Adipose tissue (tissue), 3 donors: ENCODE data around the gene TCF25. TPM values are rescaled to one million over a fixed set of nuclear protein-coding genes. Genes with fewer than 3 reads are reported as not detected.
"Not testable (repeated sequence)": the region's sequence is repeated elsewhere in the genome, so short reads cannot be mapped to it uniquely, and the experiment has no call there.

Source experiments
- H3K27ac ChIP-seq: one replicate; pipeline ENCODE4 v1.5.1; 2013; ENCODE audit warnings: low read depth, low read length
- WGBS, 3 donors: extraction: QIAGEN DNeasy Blood & Tissue Kit; methylation state at CpG; one replicate each; pipeline ENCODE4 v1.1.7; 2013; 5-methylcytosine and 5-hydroxymethylcytosine counted together
- polyA plus RNA-seq, 3 donors: library from polyadenylated mRNA; stranded (reverse); fragments of 200-250 nt; gene quantifications; one replicate each; pipeline ENCODE4 v1.2.3, GENCODE V29; 2013
- donor health status: healthy with polysubstance abuse.
- donor health status: Bipolar disorder and iron deficiency.
- donor health status: healthy.

TCF25 gene
- polyA plus RNA-seq, 3 donors = 88.9 to 122 (median 99.0) TPM

- H3K27ac ChIP-seq = no peak overlapping the region
- 92 to 97% (median 95%) methylated on average over 26 to 27 of the region's 27 CpGs for WGBS, 3 donors
Observed at GRCh38 chr16:89910717-89911354, 37.4 kb downstream of the TCF25 start.

GRCh38 chr16:89911375-89911774 is 38.0 kb downstream of the TCF25 start:
- H3K27ac ChIP-seq = no peak overlapping the region
- WGBS, 3 donors = 93 to 97% (median 96%) methylated on average over 14 of the region's 14 CpGs

- no peak overlapping the region for H3K27ac ChIP-seq
- WGBS, 3 donors = 84 to 88% (median 85%) methylated on average over 13 of the region's 13 CpGs
Observed at GRCh38 chr16:89912143-89912542, 38.8 kb downstream of the TCF25 start.

- no peak overlapping the region for H3K27ac ChIP-seq
- WGBS, 3 donors = 72 to 81% (median 73%) methylated on average over 14 of the region's 14 CpGs
Observed at GRCh38 chr16:89912627-89913026, 39.2 kb downstream of the TCF25 start.

GRCh38 chr16:89913408-89914387 is 40.3 kb downstream of the TCF25 start:
- 81 to 83% (median 81%) methylated on average over 30 of the region's 30 CpGs for WGBS, 3 donors
- no peak overlapping the region for H3K27ac ChIP-seq

- WGBS, 3 donors = 59 to 62% (median 60%) methylated on average over 11 of the region's 11 CpGs
- not testable (repeated sequence) for H3K27ac ChIP-seq
Observed at GRCh38 chr16:89914642-89915285, 41.4 kb downstream of the TCF25 start.

- H3K27ac ChIP-seq = no peak overlapping the region
- 57 to 84% (median 75%) methylated on average over 40 of the region's 40 CpGs for WGBS, 3 donors
Observed at GRCh38 chr16:89915303-89916232, 42.2 kb downstream of the TCF25 start.

- WGBS, 3 donors = 0 to 2% (median 1%) methylated on average over 37 to 39 of the region's 39 CpGs
- no peak overlapping the region for H3K27ac ChIP-seq
Observed at GRCh38 chr16:89917773-89918452, 44.5 kb downstream of the TCF25 start.

GRCh38 chr16:89918453-89919347 is 45.3 kb downstream of the TCF25 start, which contains the start of gene MC1R:
Gene MC1R (plus strand): TSS chr16:89918862. CDS start chr16:89919259, 397 bp downstream.
- 6 to 7% (median 6%) methylated on average over 23 of the region's 23 CpGs for WGBS, 3 donors
- no peak within 1 kb of the TSS for H3K27ac ChIP-seq

- H3K27ac ChIP-seq = no peak overlapping the region
- WGBS, 3 donors = 88 to 90% (median 90%) methylated on average over 52 of the region's 52 CpGs
Observed at GRCh38 chr16:89919535-89920406, 46.4 kb downstream of the TCF25 start.

GRCh38 chr16:89920723-89921122 is 47.3 kb downstream of the TCF25 start:
- H3K27ac ChIP-seq = no peak overlapping the region
- WGBS, 3 donors = 26 to 43% (median 35%) methylated on average over 6 of the region's 6 CpGs

GRCh38 chr16:89921131-89921701 is 47.8 kb downstream of the TCF25 start:
- 25 to 45% (median 36%) methylated on average over 11 to 14 of the region's 14 CpGs for WGBS, 3 donors

GRCh38 chr16:89921702-89922476 is 48.5 kb downstream of the TCF25 start:
- 4 to 11% (median 4%) methylated on average over 22 of the region's 22 CpGs for WGBS, 3 donors

More at GRCh38 chr16:89921131-89921701, 47.8 kb downstream of the TCF25 start:
- no peak overlapping the region for H3K27ac ChIP-seq

GRCh38 chr16:89922477-89922883 is 49.1 kb downstream of the TCF25 start:
- WGBS, 3 donors = 1 to 2% (median 1%) methylated on average over 26 to 31 of the region's 31 CpGs
- H3K27ac ChIP-seq = peak overlapping the region; percentile 4

More at GRCh38 chr16:89921702-89922476, 48.5 kb downstream of the TCF25 start:
- no peak overlapping the region for H3K27ac ChIP-seq
